H1 (cell line): Measurements from ENCODE around the gene SSTR4. TPM values are rescaled to one million over a fixed set of nuclear protein-coding genes. Genes with fewer than 3 reads are reported as not detected.
A peak's percentile ranks its signal among the peaks of the same experiment; 100 is the strongest.

Experiments
- CTCF ChIA-PET: fragments of 300-600 bp; sonication (Branson Sonifier 250); formaldehyde crosslinking; loops from one replicate; lab custom pipeline; 2021; ENCODE audit not compliant: partially characterized antibody; lab: Charles Lee
- POLR2A ChIA-PET: fragments of 300-600 bp; sonication (Branson Sonifier 250); formaldehyde crosslinking; loops from one replicate; lab custom pipeline; 2021; ENCODE audit warnings: inconsistent platforms; ENCODE audit not compliant: partially characterized antibody; lab: Charles Lee
- DNase-seq, 2 experiments: peaks; one replicate each; pipeline versions ENCODE4 v3.0.0 to v3.0.0-alpha.2; 2010 to 2022; ENCODE audit warnings: low spot score in 2 of 2, low read depth in 1 of 2, mixed read lengths in 1 of 2
- FAIRE-seq: peaks from 2 replicates; lab custom pipeline; 2011; peaks lifted over from hg19 to GRCh38; lab: Jason Lieb, UNC
- H2AFZ ChIP-seq: 2 replicates; pipeline ENCODE4 v1.8.1; 2012; ENCODE audit warnings: low read length, inconsistent platforms
- H2AK5ac ChIP-seq: 2 replicates; pipeline ENCODE4 v1.6.1; 2013; ENCODE audit warnings: low read depth, low read length
- H2BK120ac ChIP-seq: replicated peaks from 2 replicates; pipeline ENCODE3; 2013; ENCODE audit warnings: low read depth, low read length, inconsistent platforms
- H2BK12ac ChIP-seq: 2 replicates; pipeline ENCODE4 v1.6.1; 2013; ENCODE audit warnings: low read depth, low read length
- H2BK15ac ChIP-seq: 2 replicates; pipeline ENCODE4 v1.6.1; 2013; ENCODE audit warnings: low read length
- H2BK20ac ChIP-seq: 2 replicates; pipeline ENCODE4 v1.6.1; 2013; ENCODE audit warnings: low read length
- H2BK5ac ChIP-seq: 2 replicates; pipeline ENCODE4 v1.6.1; 2013; ENCODE audit warnings: low read depth, low read length
- H3K14ac ChIP-seq: 2 replicates; pipeline ENCODE4 v1.6.1; 2013; ENCODE audit warnings: inconsistent platforms; ENCODE audit not compliant: insufficient read length
- H3K18ac ChIP-seq: 2 replicates; pipeline ENCODE4 v1.6.1; 2013; ENCODE audit warnings: low read length; ENCODE audit errors: extremely low read depth
- H3K23ac ChIP-seq: 2 replicates; pipeline ENCODE4 v1.6.1; 2013; ENCODE audit warnings: inconsistent platforms; ENCODE audit not compliant: insufficient read length
- H3K23me2 ChIP-seq: 2 replicates; pipeline ENCODE4 v1.6.1; 2013; ENCODE audit warnings: low read depth, low read length
- H3K27ac ChIP-seq: 2 replicates; pipeline ENCODE4 v1.6.1; 2011; ENCODE audit warnings: low read depth, low read length, inconsistent platforms
- H3K27me3 ChIP-seq, 4 experiments: replicated peaks in 1 of 4; 1 replicate in 1 of 4; 2 replicates in 3 of 4; pipeline versions ENCODE4 v1.6.1 to v1.8.1; 2011 to 2013; ENCODE audit warnings: low read length in 3 of 4, mild to moderate bottlenecking in 3 of 4, inconsistent platforms in 2 of 4, mixed read lengths in 2 of 4, moderate library complexity in 1 of 4; ENCODE audit not compliant: control insufficient read depth in 3 of 4, insufficient read depth in 3 of 4; ENCODE audit errors: extremely low read depth in 1 of 4
- H3K36me3 ChIP-seq, 4 experiments: 2 replicates each; pipeline versions ENCODE4 v1.6.1 to v1.8.1; 2011 to 2013; ENCODE audit warnings: mild to moderate bottlenecking in 4 of 4, low read length in 3 of 4, moderate library complexity in 2 of 4, control low read depth in 1 of 4, inconsistent platforms in 1 of 4; ENCODE audit not compliant: insufficient read depth in 4 of 4, control insufficient read depth in 2 of 4
- H3K4ac ChIP-seq: replicated peaks from 2 replicates; pipeline ENCODE3; 2013; ENCODE audit warnings: low read length, low read depth, mixed read lengths, inconsistent platforms; ENCODE audit not compliant: insufficient read length
- H3K4me1 ChIP-seq, 4 experiments: replicated peaks in 1 of 4; 1 replicate in 1 of 4; 2 replicates in 3 of 4; pipeline versions ENCODE4 v1.6.1 to v1.8.1; 2011 to 2013; ENCODE audit warnings: low read length in 3 of 4, inconsistent platforms in 2 of 4, mixed read lengths in 1 of 4; ENCODE audit not compliant: insufficient read depth in 4 of 4, control insufficient read depth in 3 of 4
- H3K4me2 ChIP-seq, 2 experiments: 2 replicates each; pipeline versions ENCODE4 v1.6.1 to v1.8.1; 2011 to 2013; ENCODE audit warnings: low read depth in 2 of 2, low read length in 2 of 2, control low read depth in 1 of 2, inconsistent platforms in 1 of 2, mild to moderate bottlenecking in 1 of 2; ENCODE audit not compliant: insufficient read depth in 1 of 2
- H3K4me3 ChIP-seq, 4 experiments: fragments of 200-600, 300-600 bp in 1 of 4; sonication (generic), shearing (Covaris generic), sonication (Bioruptor Twin) in 1 of 4; 2 replicates each; pipeline versions ENCODE4 v1.5.1 to v1.8.1; 2011 to 2016; ENCODE audit warnings: low read length in 4 of 4, low read depth in 3 of 4, control low read depth in 2 of 4, inconsistent platforms in 2 of 4, mild to moderate bottlenecking in 2 of 4, mixed read lengths in 1 of 4, moderate library complexity in 1 of 4; ENCODE audit not compliant: insufficient read depth in 2 of 4; ENCODE audit errors: extremely low read depth in 1 of 4
- H3K56ac ChIP-seq: replicated peaks from 2 replicates; pipeline ENCODE3; 2013; ENCODE audit warnings: low read depth, mild to moderate bottlenecking, mixed read lengths, low read length, inconsistent platforms; ENCODE audit not compliant: insufficient read length
- H3K79me1 ChIP-seq: 2 replicates; pipeline ENCODE4 v1.6.1; 2013; ENCODE audit warnings: low read depth, low read length, control low read depth
- H3K79me2 ChIP-seq, 2 experiments: 2 replicates each; pipeline versions ENCODE4 v1.6.1 to v1.8.1; 2012 to 2013; ENCODE audit warnings: low read length in 2 of 2, mild to moderate bottlenecking in 2 of 2, inconsistent platforms in 1 of 2; ENCODE audit not compliant: insufficient read depth in 2 of 2, control insufficient read depth in 1 of 2
- H3K9ac ChIP-seq, 4 experiments: replicated peaks in 1 of 4; 1 replicate in 1 of 4; 2 replicates in 3 of 4; pipeline versions ENCODE4 v1.6.1 to v1.8.1; 2011 to 2013; ENCODE audit warnings: low read depth in 3 of 4, low read length in 3 of 4, control low read depth in 2 of 4, mild to moderate bottlenecking in 2 of 4, moderate library complexity in 2 of 4, inconsistent platforms in 1 of 4; ENCODE audit errors: extremely low read depth in 1 of 4
- H3K9me3 ChIP-seq, 2 experiments: 2 replicates each; pipeline versions ENCODE4 v1.6.1 to v1.8.1; 2012 to 2013; ENCODE audit warnings: mild to moderate bottlenecking in 2 of 2, moderate library complexity in 2 of 2, control low read depth in 1 of 2, inconsistent platforms in 1 of 2, low read depth in 1 of 2, low read length in 1 of 2, mixed read lengths in 1 of 2; ENCODE audit not compliant: insufficient read depth in 2 of 2
- H4K20me1 ChIP-seq, 2 experiments: replicated peaks in 1 of 2; 2 replicates each; pipeline versions ENCODE3 to v1.8.1; 2011 to 2013; ENCODE audit warnings: inconsistent platforms in 2 of 2, low read length in 2 of 2, mild to moderate bottlenecking in 1 of 2; ENCODE audit not compliant: insufficient read depth in 2 of 2, control insufficient read depth in 1 of 2
- H4K5ac ChIP-seq: 2 replicates; pipeline ENCODE4 v1.6.1; 2013; ENCODE audit warnings: low read length, low read depth, mixed read lengths, inconsistent platforms; ENCODE audit not compliant: insufficient read length
- H4K8ac ChIP-seq: 2 replicates; pipeline ENCODE4 v1.8.0; 2013; ENCODE audit warnings: mild to moderate bottlenecking, moderate library complexity, low read length, inconsistent platforms; ENCODE audit not compliant: insufficient read depth; ENCODE audit errors: extremely low read depth
- H4K91ac ChIP-seq: replicated peaks from 2 replicates; pipeline ENCODE3; 2013; ENCODE audit warnings: low read length, mixed read lengths, inconsistent platforms; ENCODE audit not compliant: insufficient read length
- ATF2 ChIP-seq: IDR thresholded peaks from 2 replicates; pipeline ENCODE4 v1.6.1; 2012; ENCODE audit warnings: low read length, inconsistent platforms
- CHD1 ChIP-seq: IDR thresholded peaks from 2 replicates; pipeline ENCODE4 v1.6.1; 2012; ENCODE audit warnings: low read depth, low read length, improper control_type of control experiment
- EP300 ChIP-seq, 2 experiments: IDR thresholded peaks; 1 replicate in 1 of 2; 2 replicates in 1 of 2; pipeline ENCODE4 v1.6.1; 2011 to 2012; ENCODE audit warnings: low read depth in 2 of 2, low read length in 2 of 2, mild to moderate bottlenecking in 2 of 2, borderline replicate concordance in 1 of 2, inconsistent platforms in 1 of 2, moderate library complexity in 1 of 2
- JUN ChIP-seq: IDR thresholded peaks from 2 replicates; pipeline ENCODE4 v1.6.1; 2011; ENCODE audit warnings: low read depth, mild to moderate bottlenecking, improper control_type of control experiment, low read length
- JUND ChIP-seq: IDR thresholded peaks from 2 replicates; pipeline ENCODE4 v1.6.1; 2011; ENCODE audit warnings: mild to moderate bottlenecking, improper control_type of control experiment, low read length
- NRF1 ChIP-seq: IDR thresholded peaks from 2 replicates; pipeline ENCODE4 v1.6.1; 2011; ENCODE audit warnings: mild to moderate bottlenecking, low read depth, low read length, improper control_type of control experiment
- POLR2AphosphoS5 ChIP-seq: IDR thresholded peaks from 2 replicates; pipeline ENCODE4 v1.6.1; 2011; ENCODE audit warnings: low read depth, low read length
- POU5F1 ChIP-seq: IDR thresholded peaks from 2 replicates; pipeline ENCODE4 v1.6.1; 2011; ENCODE audit warnings: low read depth, mild to moderate bottlenecking, low read length, moderate library complexity
- RBBP5 ChIP-seq: IDR thresholded peaks from 2 replicates; pipeline ENCODE4 v1.7.1; 2012; ENCODE audit warnings: low read depth, mild to moderate bottlenecking, inconsistent platforms, low read length, moderate library complexity, borderline replicate concordance
- SRF ChIP-seq: IDR thresholded peaks from 2 replicates; pipeline ENCODE4 v1.6.1; 2011; ENCODE audit warnings: mild to moderate bottlenecking, low read depth, low read length, moderate library complexity
- USF2 ChIP-seq: IDR thresholded peaks from 2 replicates; pipeline ENCODE4 v1.6.1; 2011; ENCODE audit warnings: low read length, improper control_type of control experiment
- WGBS, 2 experiments: shearing (Covaris generic) in 1 of 2; methylation state at CpG; one replicate each; pipeline versions ENCODE4 v1.1.6 to v1.1.7; 2013 to 2015; ENCODE audit warnings: low lambda C conversion rate in 2 of 2, mixed read lengths in 2 of 2, inconsistent platforms in 1 of 2, low coverage in 1 of 2, missing lambda C conversion rate in 1 of 2; ENCODE audit not compliant: insufficient replicate concordance in 2 of 2, insufficient coverage in 1 of 2, insufficient read length in 1 of 2; ENCODE audit errors: extremely low coverage in 1 of 2, missing lambda C conversion rate in 1 of 2; 5-methylcytosine and 5-hydroxymethylcytosine counted together
- polyA plus RNA-seq, 7 experiments: library from polyadenylated mRNA; depleted of rRNA in 3 of 7; stranded (reverse) in 5 of 7; unstranded in 2 of 7; fragments of >200 nt in 5 of 7; fragments of 200-250 nt in 2 of 7; gene quantifications; 1 replicate in 5 of 7; 2 replicates in 1 of 7; 4 replicates in 1 of 7; pipeline versions ENCODE4 v1.2.1 to v1.2.3, GENCODE V29; 2011 to 2013; ENCODE audit warnings: missing spikeins in 2 of 7, mixed read lengths in 2 of 7
- total RNA-seq: library from RNA; stranded (reverse); fragmentation: NEBNext Ultra II Directional; extraction: Animal tissue kit (Norgen Biotek cat#: 25700); gene quantifications from 2 replicates; pipeline ENCODE4 v1.2.1, GENCODE V29; 2021

Gene SSTR4
- total and polyA plus RNA-seq, 2 of the 8 experiments (the other 6 are each of a cell fraction or from before 2014, with no cell fraction given): 0.05 TPM; not detected in 1

GRCh38 chr20:23084845-23085365 lies 49.8 kb downstream of the SSTR4 start:
- WGBS, 2 experiments: 91% methylated on average over 24 of the region's 24 CpGs; no CpG with 5 or more reads in 1 of the 2 experiments
- POLR2A ChIA-PET: no interaction called here
- TF ChIP-seq JUN (no peak), USF2 (no peak), NRF1 (no peak), POLR2AphosphoS5 (no peak), EP300 (IDR thresholded peaks at IDR 0.05; ENCODE audit: borderline replicate concordance in 1 of 2, low read depth in 2 of 2, low read length in 2 of 2) (no peak), CHD1 (no peak), ATF2 (no peak), POU5F1 (no peak), RBBP5 (no peak), JUND (no peak), SRF (no peak)

More at GRCh38 chr20:23084845-23085365, 49.8 kb downstream of the SSTR4 start:
- H2AK5ac ChIP-seq: no peak overlapping the region; the same call in 1 of the 2 replicates
- no peaks in the 10 kb centered on the region for H3K79me2 ChIP-seq
- FAIRE-seq (no peak), DNase-seq (no peak)
- no peaks in the 10 kb centered on the region for H3K9me3 ChIP-seq
- no peak overlapping the region for H3K4me3 ChIP-seq
- H4K91ac ChIP-seq: peak overlapping the region; percentile 22
- H3K27ac ChIP-seq: no peak overlapping the region
- no peaks in the 10 kb centered on the region for H3K36me3 ChIP-seq
- no peak overlapping the region for H3K56ac ChIP-seq
- H2BK20ac ChIP-seq: no peak overlapping the region
- H3K4me1 ChIP-seq: peaks cover 0 to 7% (median 2%) of the 10 kb centered on the region in 4 experiments; a peak in 2 of 7 replicates
- no peak overlapping the region for H3K18ac ChIP-seq
- H3K4ac ChIP-seq: no peak overlapping the region
- H4K5ac ChIP-seq: no peak overlapping the region
- CTCF ChIA-PET: interaction anchor here (1.4 to 2.1 kb wide), 2 partner anchors 22 to 81 kb away, joined by 3 to 6 read pairs; no protein-coding TSS in a partner anchor
- no peak overlapping the region for H2BK5ac ChIP-seq
- no peak overlapping the region for H2BK120ac ChIP-seq
- H2AFZ ChIP-seq: no peak overlapping the region
- H3K14ac ChIP-seq: no peak overlapping the region
- H3K23ac ChIP-seq: no peak overlapping the region
- H3K4me2 ChIP-seq: no peak overlapping the region
- H3K27me3 ChIP-seq: no peaks in the 10 kb centered on the region
- H3K9ac ChIP-seq: no peak overlapping the region
- no peak overlapping the region; the same call in 1 of the 2 replicates for H2BK15ac ChIP-seq
- H3K23me2 ChIP-seq: no peaks in the 10 kb centered on the region
- no peak overlapping the region for H4K8ac ChIP-seq
- no peaks in the 10 kb centered on the region for H4K20me1 ChIP-seq
- H3K79me1 ChIP-seq: no peaks in the 10 kb centered on the region
- H2BK12ac ChIP-seq: no peak overlapping the region
